Neural crest cell (in vitro differentiated cells): ENCODE measurements around the gene ZNF57. TPM values are rescaled to one million over a fixed set of nuclear protein-coding genes. Genes with fewer than 3 reads are reported as not detected.
A peak's percentile ranks its signal among the peaks of the same experiment; 100 is the strongest.

Source experiments
- DNase-seq: peaks from one replicate; pipeline ENCODE4 v3.0.0; 2021; ENCODE audit warnings: low read depth, mixed read lengths, low spot score
- H3K27ac Mint-ChIP-seq: one replicate; pipeline ENCODE4 v1.8.0; 2021; ENCODE audit warnings: mild to moderate bottlenecking, mixed read lengths; ENCODE audit not compliant: unreplicated experiment
- H3K27me3 Mint-ChIP-seq: 2 replicates; pipeline ENCODE4 v1.8.0; 2021; ENCODE audit warnings: low read depth, mild to moderate bottlenecking, mixed read lengths
- H3K36me3 Mint-ChIP-seq: 2 replicates; pipeline ENCODE4 v1.8.0; 2021; ENCODE audit warnings: low read depth, mild to moderate bottlenecking, mixed read lengths
- H3K4me1 Mint-ChIP-seq: 2 replicates; pipeline ENCODE4 v1.8.0; 2021; ENCODE audit warnings: mixed read lengths
- H3K4me3 Mint-ChIP-seq: one replicate; pipeline ENCODE4 v1.8.0; 2021; ENCODE audit warnings: mild to moderate bottlenecking, mixed read lengths
- H3K9me3 Mint-ChIP-seq: 2 replicates; pipeline ENCODE4 v1.8.0; 2021; ENCODE audit warnings: mixed read lengths
- CTCF ChIP-seq: fragments of 200-600 bp; sonication (generic); conservative IDR thresholded peaks from 2 replicates; pipeline ENCODE4 v1.5.0; 2021; ENCODE audit warnings: antibody characterized with exemption, mild to moderate bottlenecking
- total RNA-seq: library from RNA; stranded (reverse); gene quantifications from 2 replicates; pipeline ENCODE4 v1.2.1, GENCODE V29; 2021

Gene ZNF57
- total RNA-seq, 1 donor from 2014 or later, result 4.2 TPM

GRCh38 chr19:2905918-2906519, 5.3 kb downstream of the ZNF57 start:
- Mint-ChIP-seq H3K4me1 (peaks cover 13% of the 10 kb centered on the region), H3K4me3 (peak overlapping the region; percentile 38), H3K27me3 (no peaks in the 10 kb centered on the region), H3K27ac (peak overlapping the region; percentile 81), H3K9me3 (peaks cover 6% of the 10 kb centered on the region), H3K36me3 (peaks cover 6% of the 10 kb centered on the region)
- DNase-seq, result no peak
- no peak for TF ChIP-seq CTCF

GRCh38 chr19:2906631-2907195, 6.0 kb downstream of the ZNF57 start:
- Mint-ChIP-seq H3K4me1 (peaks cover 11% of the 10 kb centered on the region), H3K27ac (no peak overlapping the region), H3K27me3 (no peaks in the 10 kb centered on the region), H3K4me3 (no peak overlapping the region), H3K36me3 (peaks cover 9% of the 10 kb centered on the region), H3K9me3 (peaks cover 8% of the 10 kb centered on the region)
- no peak for TF ChIP-seq CTCF
- DNase-seq, result no peak

- Mint-ChIP-seq H3K27ac (no peak overlapping the region), H3K9me3 (peaks cover 21% of the 10 kb centered on the region), H3K27me3 (no peaks in the 10 kb centered on the region), H3K4me1 (peaks cover 16% of the 10 kb centered on the region), H3K36me3 (peaks cover 57% of the 10 kb centered on the region), H3K4me3 (no peak overlapping the region)
- no peak for DNase-seq
- TF ChIP-seq CTCF, result no peak
These were observed 11.6 kb downstream of the ZNF57 start for GRCh38 chr19:2912306-2912705.

- TF ChIP-seq CTCF, result no peak
- no peak overlapping the region for H3K27ac Mint-ChIP-seq
- H3K9me3 Mint-ChIP-seq, result peaks cover 17% of the 10 kb centered on the region
- H3K27me3 Mint-ChIP-seq, result no peaks in the 10 kb centered on the region
- peaks cover 61% of the 10 kb centered on the region for H3K36me3 Mint-ChIP-seq
- H3K4me3 Mint-ChIP-seq, result no peak overlapping the region
- H3K4me1 Mint-ChIP-seq, result peaks cover 16% of the 10 kb centered on the region
- DNase-seq, result no peak
These were observed 16.8 kb downstream of the ZNF57 start for GRCh38 chr19:2917275-2918184.

- no peaks in the 10 kb centered on the region for H3K27me3 Mint-ChIP-seq
- no peak overlapping the region for H3K27ac Mint-ChIP-seq
- H3K4me3 Mint-ChIP-seq, result no peak overlapping the region
- peaks cover 23% of the 10 kb centered on the region for H3K36me3 Mint-ChIP-seq
- TF ChIP-seq CTCF, result peak; percentile 29
- no peak for DNase-seq
- no peaks in the 10 kb centered on the region for H3K4me1 Mint-ChIP-seq
- peaks cover 5% of the 10 kb centered on the region for H3K9me3 Mint-ChIP-seq
These were observed 22.3 kb downstream of the ZNF57 start for GRCh38 chr19:2922987-2923386.
